Fibroblast of upper back skin (primary cell): ENCODE data around the gene ZNF71.

ENCODE experiments used
- DNase-seq: peaks from one replicate; pipeline ENCODE4 v3.0.0-alpha.2; 2013

The ZNF71 gene

DNA sequence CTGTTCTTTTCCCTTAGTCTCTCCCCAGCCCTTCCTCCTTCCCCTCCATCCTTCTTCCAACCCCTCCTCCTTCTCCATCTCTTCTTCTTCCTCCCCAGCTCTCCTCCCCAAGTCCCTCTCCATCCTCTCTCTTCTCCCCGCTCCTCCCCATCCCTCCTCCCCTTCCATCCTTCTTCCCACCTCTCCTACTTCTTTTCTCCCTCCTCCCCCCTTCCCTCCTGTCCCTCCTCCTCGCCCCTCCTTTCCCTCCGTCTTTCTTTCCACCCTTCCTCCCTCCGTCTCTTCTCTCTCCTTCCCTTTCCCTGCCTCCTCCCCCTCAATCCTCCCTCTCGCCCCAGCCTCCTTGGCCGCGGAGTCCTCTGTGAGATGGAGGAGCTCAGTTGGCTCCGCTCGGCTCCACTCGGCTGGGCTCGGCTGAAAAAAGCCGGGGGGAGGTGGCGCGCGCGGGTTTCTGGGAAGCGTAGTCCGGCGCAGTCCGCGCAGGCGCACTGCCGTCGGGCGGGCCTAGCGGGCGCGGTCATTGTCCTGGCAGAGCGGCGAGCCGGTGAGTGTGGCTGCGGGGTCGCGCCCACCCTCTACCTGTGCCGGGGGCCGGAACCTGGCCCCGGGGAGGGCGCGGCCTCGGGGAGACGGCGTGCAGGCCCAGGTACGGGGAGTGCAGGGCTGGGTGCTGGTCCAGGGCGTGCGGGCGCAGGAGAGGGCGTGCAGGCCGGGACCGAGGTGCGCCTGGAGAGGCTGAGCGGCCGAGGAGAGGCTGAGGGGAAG, at the start of gene ZNF71:
Gene ZNF71 (plus strand): TSS at position 520 of the 765 bp plus-strand sequence. CDS start 6,257 bp downstream, outside the sequence.
- peak; percentile 85 for DNase-seq

DNA sequence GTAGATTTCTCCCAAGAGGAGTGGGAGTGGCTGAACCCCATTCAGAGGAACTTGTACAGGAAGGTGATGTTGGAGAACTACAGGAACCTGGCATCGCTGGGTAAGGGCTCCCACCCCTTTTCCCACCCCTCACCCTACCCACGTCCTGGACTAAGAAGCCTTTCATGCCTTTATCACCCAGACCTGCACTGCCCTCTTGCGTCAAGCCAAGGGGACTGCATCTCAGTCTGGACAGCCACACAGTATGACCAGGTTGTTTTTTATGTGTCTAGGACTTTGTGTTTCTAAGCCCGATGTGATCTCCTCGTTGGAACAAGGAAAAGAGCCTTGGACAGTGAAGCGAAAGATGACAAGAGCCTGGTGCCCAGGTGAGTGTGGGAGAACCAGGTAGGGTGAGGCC, 47.6 kb upstream of the ZNF71 start:
- no peak for DNase-seq

DNA sequence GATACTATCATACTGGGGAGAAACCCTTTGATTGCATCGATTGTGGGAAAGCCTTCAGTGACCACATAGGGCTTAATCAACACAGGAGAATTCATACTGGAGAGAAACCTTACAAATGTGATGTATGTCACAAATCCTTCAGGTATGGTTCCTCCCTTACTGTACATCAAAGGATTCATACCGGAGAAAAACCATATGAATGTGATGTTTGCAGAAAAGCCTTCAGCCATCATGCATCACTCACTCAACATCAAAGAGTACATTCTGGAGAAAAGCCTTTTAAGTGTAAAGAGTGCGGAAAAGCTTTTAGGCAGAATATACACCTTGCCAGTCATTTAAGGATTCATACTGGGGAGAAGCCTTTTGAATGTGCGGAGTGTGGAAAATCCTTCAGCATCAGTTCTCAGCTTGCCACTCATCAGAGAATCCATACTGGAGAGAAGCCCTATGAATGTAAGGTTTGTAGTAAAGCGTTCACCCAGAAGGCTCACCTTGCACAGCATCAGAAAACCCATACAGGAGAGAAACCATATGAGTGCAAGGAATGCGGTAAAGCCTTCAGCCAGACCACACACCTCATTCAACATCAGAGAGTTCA, 40.7 kb upstream of the ZNF71 start:
- no peak for DNase-seq

DNA sequence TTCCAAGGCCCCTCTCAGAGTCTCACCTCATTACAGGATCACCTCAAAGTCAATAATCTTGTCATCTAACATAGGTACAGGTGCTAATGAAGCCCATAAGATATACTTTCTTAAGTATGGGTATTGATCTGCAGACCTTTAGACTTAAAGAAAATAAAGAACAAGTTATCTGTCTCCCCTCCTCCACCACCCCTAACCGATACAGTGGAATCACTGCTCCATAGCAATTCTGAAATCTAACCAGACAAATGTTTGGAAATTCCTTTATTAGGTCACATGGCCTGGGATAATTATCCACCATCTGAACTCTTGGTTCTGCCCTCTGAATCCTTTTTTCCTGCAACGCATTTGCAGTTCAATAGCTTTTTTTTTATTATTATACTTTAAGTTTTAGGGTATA, 32.3 kb upstream of the ZNF71 start:
- no peak for DNase-seq

DNA sequence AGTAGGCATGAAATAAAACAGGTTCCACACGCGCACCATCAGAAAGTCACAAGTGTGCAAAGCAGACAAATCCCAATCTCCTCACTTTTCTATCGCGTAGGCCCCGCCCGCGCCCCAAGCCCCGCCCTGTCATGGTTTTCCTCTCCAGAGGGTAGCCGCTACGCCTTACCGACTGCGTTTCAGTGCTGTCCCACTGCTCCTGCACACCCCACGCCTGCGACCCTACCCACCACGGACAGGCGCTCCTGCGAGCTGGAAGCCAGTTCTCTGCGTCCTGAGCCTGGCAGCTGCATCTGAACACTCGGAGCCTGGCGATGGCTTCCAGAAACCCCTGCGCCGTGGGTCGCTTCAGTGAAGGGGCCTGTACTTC, 28.2 kb upstream of the ZNF71 start:
- DNase-seq, result peak; percentile 17

DNA sequence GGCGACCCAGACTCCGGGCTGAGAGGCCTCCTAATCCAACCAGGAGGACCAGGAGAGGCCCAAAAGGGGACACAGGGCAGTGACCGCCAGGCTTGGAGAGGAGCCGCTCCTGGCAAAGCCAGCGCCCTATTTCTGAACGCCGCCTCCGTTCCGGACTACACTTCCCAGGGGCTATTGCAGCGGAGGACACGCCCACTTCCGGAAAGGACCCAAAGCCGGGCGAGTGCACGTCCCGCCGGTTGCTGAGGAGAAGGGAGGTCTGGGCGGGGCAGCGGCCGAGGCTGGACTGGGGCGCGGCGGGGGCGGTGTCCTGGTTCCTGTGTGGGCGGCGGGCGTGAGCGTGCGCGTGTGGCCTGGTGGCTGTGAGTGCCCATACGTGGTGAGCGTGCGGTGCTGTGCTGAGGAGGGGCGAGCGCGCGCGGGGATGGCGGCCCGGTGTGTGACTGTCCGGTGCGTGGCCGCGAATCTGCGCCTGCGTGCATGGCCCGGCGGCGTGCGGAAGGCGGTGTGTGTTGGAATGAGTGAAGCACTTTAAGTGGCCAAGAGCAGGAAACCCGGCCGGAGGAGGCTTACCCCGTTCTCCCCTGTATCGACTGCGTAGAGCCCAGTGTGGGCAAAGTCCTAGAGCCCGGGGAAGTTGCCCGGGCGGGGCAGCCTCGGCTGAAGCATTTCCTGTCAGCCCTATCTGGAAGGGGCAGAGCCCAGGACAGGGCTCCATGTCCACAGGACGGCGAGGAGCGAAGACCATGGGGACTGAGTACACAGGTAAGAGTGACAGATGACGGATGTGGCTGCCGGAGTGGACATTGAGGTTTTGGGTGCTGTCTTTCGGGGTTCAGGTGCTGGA, 27.6 kb upstream of the ZNF71 start, which contains the start of gene ZNF470:
Gene ZNF470 (plus strand): TSS at position 195 of the 847 bp plus-strand sequence. CDS start 2,844 bp downstream, outside the sequence.
- peak; percentile 91 for DNase-seq

DNA sequence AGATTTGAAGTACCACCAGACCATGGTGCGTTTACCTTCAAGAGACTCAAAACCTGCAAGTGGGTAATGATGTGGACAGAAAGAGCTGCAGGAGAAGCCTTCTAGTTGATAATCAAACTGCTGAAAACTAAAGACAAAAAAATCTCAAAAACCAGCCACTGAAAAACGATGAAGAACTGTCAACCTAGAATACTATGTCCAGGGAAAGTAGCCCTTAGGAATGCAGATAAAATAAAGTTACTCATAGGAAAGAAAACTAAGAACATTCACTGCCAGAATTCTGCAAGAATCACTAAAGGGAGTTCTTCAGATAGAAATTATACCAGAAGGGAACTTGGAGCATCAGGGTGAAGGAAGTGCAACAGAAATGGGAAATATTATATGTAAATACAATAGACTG, 22.5 kb upstream of the ZNF71 start:
- DNase-seq, result no peak

DNA sequence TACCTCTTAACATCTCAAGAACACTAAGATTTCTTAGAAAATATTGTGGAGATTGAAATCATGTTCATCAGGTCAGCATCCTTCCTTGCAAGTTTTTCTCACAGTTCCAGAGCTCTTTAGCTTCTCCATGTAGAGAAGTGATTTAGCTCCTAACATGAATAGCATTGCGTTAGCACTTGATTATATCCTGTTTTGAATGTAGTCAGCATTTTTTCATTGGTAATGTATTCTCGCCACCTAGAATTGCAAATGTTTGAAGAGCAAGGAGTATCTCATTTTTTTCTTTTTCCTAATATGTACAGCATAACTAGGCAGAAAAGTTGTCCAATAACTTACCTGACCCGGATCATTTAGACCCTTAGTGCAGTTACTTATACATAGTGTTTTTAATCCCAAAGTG, 21.2 kb upstream of the ZNF71 start:
- no peak for DNase-seq

DNA sequence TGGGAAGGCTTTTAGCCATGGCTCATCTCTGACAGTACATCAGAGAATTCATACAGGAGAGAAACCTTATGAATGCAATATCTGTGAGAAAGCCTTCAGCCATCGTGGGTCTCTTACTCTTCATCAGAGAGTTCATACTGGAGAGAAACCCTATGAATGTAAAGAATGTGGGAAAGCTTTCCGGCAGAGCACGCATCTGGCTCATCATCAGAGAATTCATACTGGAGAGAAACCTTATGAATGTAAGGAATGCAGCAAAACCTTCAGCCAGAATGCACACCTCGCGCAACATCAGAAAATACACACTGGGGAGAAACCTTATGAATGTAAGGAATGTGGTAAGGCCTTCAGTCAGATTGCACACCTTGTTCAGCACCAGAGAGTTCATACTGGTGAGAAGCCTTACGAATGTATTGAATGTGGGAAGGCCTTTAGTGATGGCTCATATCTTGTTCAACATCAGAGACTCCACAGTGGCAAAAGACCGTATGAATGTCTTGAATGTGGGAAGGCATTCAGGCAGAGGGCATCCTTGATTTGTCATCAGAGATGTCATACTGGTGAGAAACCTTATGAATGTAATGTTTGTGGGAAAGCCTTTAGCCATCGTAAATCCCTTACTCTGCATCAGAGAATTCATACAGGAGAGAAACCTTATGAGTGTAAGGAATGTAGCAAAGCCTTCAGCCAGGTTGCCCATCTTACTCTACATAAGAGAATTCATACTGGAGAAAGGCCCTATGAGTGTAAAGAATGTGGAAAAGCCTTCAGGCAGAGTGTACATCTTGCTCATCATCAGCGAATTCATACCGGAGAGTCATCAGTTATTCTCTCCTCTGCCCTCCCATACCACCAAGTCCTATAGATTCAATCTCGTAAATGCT, 17.1 kb upstream of the ZNF71 start:
- no peak for DNase-seq

DNA sequence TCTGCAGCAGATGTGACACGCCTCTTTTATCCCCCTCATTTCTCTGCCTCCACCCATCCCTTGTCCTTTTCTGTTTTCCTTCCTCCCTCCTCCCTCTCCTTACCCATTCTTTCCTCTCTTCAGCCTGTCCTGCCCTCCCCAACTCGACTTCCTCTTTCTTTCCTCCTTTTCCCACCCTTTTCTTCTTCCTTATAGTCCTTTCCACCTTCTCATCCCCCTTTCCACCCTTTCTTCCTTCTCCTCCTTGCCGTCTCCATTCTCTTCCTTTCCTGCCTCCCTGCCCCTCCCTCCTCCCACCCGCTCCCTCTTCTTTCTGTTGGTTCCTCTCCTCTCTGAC, 688 bp upstream of the ZNF71 start:
- no peak for DNase-seq

DNA sequence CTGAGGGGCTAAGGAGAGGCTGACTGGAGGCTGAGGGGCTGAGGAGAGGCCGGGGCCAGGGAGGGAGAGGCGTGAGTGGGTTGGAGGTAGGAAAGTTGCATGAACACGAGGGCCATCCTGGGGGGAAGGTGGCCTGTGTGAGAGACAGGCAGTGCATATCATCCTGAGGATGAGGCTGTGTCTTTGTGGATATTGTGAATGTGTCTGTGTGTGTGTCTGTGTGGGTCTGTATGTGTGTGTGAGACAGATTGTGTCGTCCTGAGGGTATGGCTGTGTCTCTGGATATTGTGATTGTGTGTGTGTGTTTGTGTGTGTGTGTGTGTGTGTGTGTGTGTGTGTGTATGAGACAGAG, 422 bp downstream of the ZNF71 start:
- no peak for DNase-seq

DNA sequence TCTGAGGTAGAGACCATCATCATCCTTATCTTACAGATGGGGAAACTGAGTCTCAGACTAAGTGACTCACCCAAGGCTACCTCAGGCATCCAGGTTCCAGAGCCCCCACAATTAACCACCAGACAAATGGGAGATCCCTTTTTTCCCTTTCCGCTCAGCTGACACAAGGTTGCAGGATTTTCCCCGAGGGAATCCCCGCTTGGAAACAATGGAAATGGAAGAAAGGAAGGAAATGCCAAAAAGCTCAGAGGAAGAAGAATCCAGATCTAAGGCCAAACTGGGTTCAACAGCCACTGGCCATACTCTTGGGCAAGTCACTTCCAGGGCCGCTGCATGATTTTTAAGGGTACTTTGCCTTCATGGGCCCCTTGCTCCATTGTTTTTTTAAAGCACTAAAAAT, 1.6 kb downstream of the ZNF71 start:
- no peak for DNase-seq

DNA sequence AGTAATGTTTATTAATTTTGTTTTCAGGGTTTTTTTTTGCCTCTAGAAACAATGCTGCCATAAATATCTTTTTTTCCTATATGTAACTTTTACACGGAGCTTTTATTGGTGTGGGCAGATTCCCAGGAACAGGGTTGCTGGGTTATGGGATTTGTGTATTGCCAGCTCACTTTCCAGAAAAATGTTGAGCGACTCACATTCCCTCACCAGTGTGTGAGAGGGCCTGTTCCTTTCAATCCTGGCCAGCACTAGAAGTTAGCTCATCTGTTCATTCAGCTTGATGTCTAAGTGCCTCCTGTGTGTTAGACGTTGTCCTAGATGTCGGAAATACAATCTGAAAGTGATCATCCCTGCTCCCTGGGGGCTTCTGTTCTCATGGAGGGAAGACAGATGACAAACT, 2.6 kb downstream of the ZNF71 start:
- no peak for DNase-seq

DNA sequence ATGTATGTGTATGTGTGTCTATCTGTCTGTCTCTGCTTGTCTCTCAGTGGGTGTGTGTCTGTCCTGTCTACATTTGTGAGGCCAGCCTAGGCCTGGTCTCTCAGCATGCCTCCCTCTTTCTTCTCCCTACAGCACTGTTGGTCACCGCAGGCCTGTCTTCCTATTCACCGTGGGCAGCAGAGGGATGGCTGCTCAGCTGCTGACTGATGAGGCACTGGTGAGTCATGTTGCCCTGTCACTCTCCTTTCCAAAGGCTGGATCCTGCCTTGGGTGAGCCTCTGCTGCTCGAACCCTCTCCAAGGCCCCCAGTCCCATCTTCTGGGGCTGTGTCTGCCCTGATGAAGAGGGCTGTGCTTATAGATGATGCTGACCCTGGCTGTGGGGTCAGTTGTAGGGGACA, 6.3 kb downstream of the ZNF71 start:
- DNase-seq, result no peak

DNA sequence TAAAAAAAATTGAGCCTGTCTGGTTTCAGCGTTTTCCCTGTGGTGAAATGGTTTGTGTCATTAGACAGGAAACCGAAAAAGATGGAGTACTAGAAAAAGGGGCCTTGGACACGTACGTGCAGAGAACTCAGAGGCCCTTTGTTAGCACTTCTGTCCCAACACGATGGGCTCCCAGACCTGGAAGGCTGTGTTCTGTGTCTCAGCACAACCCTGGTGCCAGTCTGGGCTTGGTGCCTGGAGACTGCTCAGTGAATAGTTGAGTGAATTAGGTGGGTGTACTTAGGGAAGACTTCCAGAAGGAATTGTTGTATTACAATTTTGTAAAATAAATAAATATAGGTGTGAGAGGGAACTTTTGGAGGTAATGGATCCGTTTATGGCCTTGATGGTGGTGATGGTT, 8.7 kb downstream of the ZNF71 start:
- DNase-seq, result no peak

DNA sequence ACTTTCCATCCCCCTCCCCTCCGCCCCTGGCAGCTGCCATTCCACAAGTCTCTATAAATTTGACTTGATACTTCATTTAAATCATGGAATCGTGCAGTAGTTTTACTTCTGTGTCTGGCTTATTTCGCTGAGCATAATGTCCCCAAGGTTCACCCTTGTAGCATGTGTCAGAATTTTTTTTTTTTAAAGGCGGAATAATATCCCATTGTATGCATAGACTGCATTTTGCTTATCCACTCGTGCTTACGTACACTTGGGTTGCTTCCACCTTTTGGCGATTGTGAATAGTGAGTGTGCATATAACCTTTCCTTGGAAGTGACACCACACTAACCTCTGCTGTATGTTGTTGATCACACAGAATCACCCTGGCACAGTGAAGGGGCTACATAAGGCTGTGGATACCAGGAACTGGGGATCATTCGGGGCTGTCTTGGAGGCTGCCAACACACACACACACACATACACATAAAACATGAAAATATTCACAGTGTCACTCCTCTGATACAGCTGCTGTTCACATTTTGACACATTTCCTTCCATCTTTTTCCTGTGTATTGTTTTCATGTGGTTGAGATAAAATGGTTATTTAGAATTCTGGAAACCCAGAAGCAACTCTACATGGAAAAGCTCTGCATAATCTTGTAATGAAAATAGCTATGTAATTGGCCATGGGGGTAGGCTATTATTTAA, 13.3 kb downstream of the ZNF71 start:
- DNase-seq, result no peak

DNA sequence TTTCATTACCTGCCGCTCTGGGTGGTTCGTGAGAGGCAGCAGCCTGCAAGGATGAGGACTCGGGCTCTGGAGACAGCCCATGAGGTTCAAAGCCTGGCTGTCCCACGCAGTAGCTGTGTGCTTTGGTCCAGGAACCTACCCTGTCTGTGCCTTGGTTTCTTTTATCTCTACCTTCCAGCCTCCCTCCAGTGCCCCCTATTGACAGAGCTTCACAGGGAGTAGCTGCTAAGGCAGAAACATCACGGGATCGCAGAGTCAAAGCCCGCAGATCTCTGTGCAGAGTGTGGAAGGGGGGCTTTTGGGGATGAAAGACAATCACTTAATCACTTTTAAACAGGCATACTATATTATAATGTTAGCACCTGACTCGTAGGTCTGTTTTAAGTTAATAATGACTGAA, 16.2 kb downstream of the ZNF71 start:
- no peak for DNase-seq

DNA sequence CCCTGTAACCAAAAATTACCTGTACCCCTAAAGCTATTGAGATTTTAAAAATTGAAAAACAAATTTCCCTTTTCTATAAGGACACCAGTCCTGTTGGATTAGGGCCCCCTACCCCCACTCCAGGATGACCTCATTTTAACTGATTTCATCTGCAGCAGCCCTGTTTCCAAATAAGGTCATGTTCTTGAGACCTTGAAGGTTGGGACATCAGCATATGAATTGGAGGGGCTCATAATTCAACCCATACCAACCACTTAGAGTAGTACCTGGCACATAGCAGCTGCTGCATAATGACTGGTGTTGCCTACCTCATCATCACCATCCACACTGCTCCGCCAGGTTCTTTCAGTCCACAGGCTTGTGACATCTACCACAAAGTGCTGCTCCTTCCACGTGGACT, 17.6 kb downstream of the ZNF71 start:
- DNase-seq, result no peak

DNA sequence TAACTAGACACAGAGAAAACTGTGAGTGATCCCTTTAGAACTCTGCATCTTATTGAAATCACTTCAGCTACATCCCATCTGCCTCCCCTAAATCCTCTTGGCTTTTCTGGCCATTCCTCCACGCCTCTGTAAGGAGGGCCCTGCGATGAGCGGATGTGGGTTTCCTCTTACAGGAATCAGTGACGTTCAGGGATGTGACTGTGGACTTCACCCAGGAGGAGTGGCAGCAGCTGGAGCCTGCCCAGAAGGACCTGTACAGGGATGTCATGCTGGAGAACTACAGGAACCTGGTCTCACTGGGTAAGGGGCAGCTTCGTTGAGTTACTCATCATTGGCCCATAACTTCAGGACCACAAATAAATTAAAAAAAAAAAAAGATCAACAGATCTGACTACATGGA, 18.5 kb downstream of the ZNF71 start:
- no peak for DNase-seq

DNA sequence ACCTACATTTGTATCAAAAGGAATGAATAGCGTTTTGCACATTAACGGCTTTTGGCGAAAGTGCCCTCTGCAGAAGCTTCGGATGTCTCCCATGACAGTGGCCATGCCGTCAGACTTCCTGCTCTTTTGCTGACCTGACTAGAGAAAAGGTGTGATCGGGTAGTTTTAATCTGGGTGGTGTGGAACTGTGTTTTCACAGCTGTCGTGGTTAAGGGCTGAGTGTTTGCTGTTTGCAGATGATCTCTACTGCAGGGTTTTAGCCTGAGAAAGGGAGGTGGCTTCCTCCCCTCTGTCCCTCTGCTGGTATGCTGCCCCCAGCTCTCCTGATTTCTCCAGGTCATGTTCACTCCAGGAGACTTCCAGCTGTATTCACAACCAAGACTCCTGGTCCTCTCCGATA, 22.4 kb downstream of the ZNF71 start:
- DNase-seq, result no peak

DNA sequence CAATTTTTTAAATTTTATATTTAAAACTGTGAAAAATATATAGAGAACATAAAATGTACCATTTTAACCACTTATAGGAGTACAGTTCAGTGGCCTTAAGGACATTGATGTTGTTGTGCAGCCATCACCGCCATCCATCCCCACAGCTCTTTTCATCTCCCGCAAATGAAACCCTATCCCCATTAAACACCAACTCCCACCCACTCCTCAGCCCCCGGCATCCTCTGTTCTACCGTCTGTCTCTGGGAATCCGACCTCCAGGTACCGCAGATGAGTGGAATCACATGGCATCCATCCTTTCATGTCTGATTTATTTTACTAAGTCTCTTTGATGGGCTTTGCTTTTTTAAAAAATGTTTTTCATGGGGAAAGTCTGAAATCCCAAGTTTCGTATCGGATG, 24.0 kb downstream of the ZNF71 start:
- no peak for DNase-seq

DNA sequence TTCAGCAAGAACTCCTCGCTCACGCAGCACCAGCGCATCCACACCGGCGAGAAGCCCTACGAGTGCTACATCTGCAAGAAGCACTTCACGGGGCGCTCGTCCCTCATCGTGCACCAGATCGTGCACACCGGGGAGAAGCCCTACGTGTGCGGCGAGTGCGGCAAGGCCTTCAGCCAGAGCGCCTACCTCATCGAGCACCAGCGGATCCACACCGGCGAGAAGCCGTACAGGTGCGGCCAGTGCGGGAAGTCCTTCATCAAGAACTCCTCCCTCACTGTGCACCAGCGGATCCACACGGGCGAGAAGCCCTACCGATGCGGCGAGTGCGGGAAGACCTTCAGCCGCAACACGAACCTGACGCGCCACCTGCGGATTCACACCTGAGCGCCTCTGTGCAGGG, 27.3 kb downstream of the ZNF71 start:
- DNase-seq, result no peak

DNA sequence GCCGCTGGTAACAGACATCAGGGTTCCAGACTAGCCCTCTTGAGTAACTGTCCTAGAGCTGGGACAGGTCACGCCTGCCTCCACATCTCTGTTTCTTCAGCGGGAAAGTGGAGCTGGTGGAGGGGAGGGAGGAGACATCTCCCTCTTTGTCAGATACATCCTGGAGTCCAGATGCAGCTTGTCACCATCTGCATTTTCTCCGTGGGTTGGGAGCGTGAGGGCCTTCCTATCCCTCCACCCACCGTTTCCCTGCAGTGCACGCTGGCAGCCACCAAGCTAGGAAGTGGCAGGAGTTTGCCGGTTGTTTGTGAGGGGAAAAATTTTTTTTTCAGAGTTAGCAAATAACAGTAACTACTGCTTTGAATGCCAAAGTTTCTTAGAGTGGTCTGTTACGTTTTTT, 27.9 kb downstream of the ZNF71 start:
- no peak for DNase-seq
